Measurements from ENCODE around the gene PRKCA. TPM values are rescaled to one million over a fixed set of nuclear protein-coding genes. Genes with fewer than 3 reads are reported as not detected.

The PRKCA gene
- total and polyA plus RNA-seq, 10 of the 15 experiments (the other 5 are each of a cell fraction or from before 2014, with no cell fraction given), result 0.11 to 14.6 (median 0.72) TPM

DNA sequence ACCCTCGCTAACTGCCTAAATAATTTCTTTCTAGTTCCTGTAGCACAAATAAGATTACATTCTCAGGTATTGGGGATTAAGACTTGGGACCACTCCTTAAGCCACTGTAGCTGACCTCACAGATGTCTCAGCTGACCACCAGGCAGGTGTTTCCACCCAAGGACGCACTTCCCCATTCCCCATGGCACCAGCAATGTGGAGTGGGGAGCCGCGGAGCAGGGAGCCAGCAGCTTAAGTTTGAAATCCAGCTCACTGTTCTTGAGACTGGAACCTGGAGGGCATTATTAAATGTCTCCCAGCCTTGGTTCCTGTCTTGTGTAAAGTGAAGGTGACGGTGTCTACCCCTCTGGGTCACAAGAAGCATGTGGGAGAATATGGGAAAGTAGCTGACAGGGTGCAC lies 283.1 kb downstream of the PRKCA start:
- ATAC-seq, result no peak
- no peak overlapping the region for H3K4me3 ChIP-seq
- in situ Hi-C loops (cut with MboI) (no loop called here), intact Hi-C loops (cut with micrococcal nuclease; ENCODE audit: unreplicated experiment) (no loop called here)
- H3K27me3 ChIP-seq (replicated peaks in 1 of 2; ENCODE audit: control insufficient read depth in 2 of 2, insufficient read depth in 2 of 2, low read length in 1 of 2), result no peaks in the 10 kb centered on the region
- FAIRE-seq, result no peak
- WGBS (ENCODE audit: insufficient coverage, insufficient replicate concordance, low lambda C conversion rate, missing lambda C conversion rate), result 40% methylated on average over 5 of the region's 5 CpGs
- ChIA-PET CTCF (no interaction called here), RAD21 (ENCODE audit: unreplicated experiment) (no interaction called here), POLR2A (no interaction called here), SMC1A (ENCODE audit: uncharacterized antibody, unreplicated experiment) (no interaction called here)
- no peak overlapping the region for H3K9ac ChIP-seq (ENCODE audit: control insufficient read depth, insufficient read depth, low read length)
- no peaks in the 10 kb centered on the region for H4K20me1 ChIP-seq (ENCODE audit: control insufficient read depth, insufficient read depth)
- no peak overlapping the region for H3K4me2 ChIP-seq (ENCODE audit: control insufficient read depth, insufficient read depth)
- no peak overlapping the region for H2AFZ ChIP-seq (ENCODE audit: control insufficient read depth, low read depth, low read length)
- no peaks in the 10 kb centered on the region for H3K4me1 ChIP-seq (ENCODE audit: control insufficient read depth, insufficient read depth, low read length)
- DNase-seq (ENCODE audit: low read depth, low spot score), result no peak
- H3K27ac ChIP-seq (ENCODE audit: control insufficient read depth, insufficient read depth), result no peak overlapping the region
- no peaks in the 10 kb centered on the region for H3K79me2 ChIP-seq (ENCODE audit: control insufficient read depth, insufficient read depth, low read length)
- BruUV-seq (replicated peaks), result no TSS peak
- H3K9me3 ChIP-seq (replicated peaks; ENCODE audit: control insufficient read depth, insufficient read depth, low read length), result no peaks in the 10 kb centered on the region
- H3K36me3 ChIP-seq (ENCODE audit: control insufficient read depth in 2 of 2, insufficient read depth in 2 of 2, low read length in 1 of 2), result no peaks in the 10 kb centered on the region
- TF ChIP-seq NBN (IDR thresholded peaks at IDR 0.05), result no peak
- TF ChIP-seq, protein P1, sequence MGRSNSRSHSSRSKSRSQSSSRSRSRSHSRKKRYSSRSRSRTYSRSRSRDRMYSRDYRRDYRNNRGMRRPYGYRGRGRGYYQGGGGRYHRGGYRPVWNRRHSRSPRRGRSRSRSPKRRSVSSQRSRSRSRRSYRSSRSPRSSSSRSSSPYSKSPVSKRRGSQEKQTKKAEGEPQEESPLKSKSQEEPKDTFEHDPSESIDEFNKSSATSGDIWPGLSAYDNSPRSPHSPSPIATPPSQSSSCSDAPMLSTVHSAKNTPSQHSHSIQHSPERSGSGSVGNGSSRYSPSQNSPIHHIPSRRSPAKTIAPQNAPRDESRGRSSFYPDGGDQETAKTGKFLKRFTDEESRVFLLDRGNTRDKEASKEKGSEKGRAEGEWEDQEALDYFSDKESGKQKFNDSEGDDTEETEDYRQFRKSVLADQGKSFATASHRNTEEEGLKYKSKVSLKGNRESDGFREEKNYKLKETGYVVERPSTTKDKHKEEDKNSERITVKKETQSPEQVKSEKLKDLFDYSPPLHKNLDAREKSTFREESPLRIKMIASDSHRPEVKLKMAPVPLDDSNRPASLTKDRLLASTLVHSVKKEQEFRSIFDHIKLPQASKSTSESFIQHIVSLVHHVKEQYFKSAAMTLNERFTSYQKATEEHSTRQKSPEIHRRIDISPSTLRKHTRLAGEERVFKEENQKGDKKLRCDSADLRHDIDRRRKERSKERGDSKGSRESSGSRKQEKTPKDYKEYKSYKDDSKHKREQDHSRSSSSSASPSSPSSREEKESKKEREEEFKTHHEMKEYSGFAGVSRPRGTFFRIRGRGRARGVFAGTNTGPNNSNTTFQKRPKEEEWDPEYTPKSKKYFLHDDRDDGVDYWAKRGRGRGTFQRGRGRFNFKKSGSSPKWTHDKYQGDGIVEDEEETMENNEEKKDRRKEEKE (IDR thresholded peaks at IDR 0.05), result no peak
- TF ChIP-seq, protein P2, sequence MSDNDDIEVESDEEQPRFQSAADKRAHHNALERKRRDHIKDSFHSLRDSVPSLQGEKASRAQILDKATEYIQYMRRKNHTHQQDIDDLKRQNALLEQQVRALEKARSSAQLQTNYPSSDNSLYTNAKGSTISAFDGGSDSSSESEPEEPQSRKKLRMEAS (IDR thresholded peaks at IDR 0.05; ENCODE audit: low read depth, low read length), result no peak
- TF ChIP-seq RB1 (IDR thresholded peaks at IDR 0.05; ENCODE audit: borderline replicate concordance), result no peak
- TF ChIP-seq, protein P3, sequence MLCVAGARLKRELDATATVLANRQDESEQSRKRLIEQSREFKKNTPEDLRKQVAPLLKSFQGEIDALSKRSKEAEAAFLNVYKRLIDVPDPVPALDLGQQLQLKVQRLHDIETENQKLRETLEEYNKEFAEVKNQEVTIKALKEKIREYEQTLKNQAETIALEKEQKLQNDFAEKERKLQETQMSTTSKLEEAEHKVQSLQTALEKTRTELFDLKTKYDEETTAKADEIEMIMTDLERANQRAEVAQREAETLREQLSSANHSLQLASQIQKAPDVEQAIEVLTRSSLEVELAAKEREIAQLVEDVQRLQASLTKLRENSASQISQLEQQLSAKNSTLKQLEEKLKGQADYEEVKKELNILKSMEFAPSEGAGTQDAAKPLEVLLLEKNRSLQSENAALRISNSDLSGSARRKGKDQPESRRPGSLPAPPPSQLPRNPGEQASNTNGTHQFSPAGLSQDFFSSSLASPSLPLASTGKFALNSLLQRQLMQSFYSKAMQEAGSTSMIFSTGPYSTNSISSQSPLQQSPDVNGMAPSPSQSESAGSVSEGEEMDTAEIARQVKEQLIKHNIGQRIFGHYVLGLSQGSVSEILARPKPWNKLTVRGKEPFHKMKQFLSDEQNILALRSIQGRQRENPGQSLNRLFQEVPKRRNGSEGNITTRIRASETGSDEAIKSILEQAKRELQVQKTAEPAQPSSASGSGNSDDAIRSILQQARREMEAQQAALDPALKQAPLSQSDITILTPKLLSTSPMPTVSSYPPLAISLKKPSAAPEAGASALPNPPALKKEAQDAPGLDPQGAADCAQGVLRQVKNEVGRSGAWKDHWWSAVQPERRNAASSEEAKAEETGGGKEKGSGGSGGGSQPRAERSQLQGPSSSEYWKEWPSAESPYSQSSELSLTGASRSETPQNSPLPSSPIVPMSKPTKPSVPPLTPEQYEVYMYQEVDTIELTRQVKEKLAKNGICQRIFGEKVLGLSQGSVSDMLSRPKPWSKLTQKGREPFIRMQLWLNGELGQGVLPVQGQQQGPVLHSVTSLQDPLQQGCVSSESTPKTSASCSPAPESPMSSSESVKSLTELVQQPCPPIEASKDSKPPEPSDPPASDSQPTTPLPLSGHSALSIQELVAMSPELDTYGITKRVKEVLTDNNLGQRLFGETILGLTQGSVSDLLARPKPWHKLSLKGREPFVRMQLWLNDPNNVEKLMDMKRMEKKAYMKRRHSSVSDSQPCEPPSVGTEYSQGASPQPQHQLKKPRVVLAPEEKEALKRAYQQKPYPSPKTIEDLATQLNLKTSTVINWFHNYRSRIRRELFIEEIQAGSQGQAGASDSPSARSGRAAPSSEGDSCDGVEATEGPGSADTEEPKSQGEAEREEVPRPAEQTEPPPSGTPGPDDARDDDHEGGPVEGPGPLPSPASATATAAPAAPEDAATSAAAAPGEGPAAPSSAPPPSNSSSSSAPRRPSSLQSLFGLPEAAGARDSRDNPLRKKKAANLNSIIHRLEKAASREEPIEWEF (IDR thresholded peaks at IDR 0.05; ENCODE audit: insufficient replicate concordance, low read depth, low read length), result no peak
- no peak for TF ChIP-seq YY1 (IDR thresholded peaks at IDR 0.05; ENCODE audit: low read depth, low read length)
- TF ChIP-seq NR2C2 (IDR thresholded peaks at IDR 0.05; ENCODE audit: borderline replicate concordance, control insufficient read depth, insufficient read length, low read depth), result no peak
- TF ChIP-seq, protein P4, sequence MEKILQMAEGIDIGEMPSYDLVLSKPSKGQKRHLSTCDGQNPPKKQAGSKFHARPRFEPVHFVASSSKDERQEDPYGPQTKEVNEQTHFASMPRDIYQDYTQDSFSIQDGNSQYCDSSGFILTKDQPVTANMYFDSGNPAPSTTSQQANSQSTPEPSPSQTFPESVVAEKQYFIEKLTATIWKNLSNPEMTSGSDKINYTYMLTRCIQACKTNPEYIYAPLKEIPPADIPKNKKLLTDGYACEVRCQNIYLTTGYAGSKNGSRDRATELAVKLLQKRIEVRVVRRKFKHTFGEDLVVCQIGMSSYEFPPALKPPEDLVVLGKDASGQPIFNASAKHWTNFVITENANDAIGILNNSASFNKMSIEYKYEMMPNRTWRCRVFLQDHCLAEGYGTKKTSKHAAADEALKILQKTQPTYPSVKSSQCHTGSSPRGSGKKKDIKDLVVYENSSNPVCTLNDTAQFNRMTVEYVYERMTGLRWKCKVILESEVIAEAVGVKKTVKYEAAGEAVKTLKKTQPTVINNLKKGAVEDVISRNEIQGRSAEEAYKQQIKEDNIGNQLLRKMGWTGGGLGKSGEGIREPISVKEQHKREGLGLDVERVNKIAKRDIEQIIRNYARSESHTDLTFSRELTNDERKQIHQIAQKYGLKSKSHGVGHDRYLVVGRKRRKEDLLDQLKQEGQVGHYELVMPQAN (conservative IDR thresholded peaks at IDR 0.05), result no peak
- no peak for TF ChIP-seq TCF7 (IDR thresholded peaks at IDR 0.05; ENCODE audit: borderline replicate concordance)
- no peak for TF ChIP-seq ZNF24 (IDR thresholded peaks at IDR 0.05)

Data from GM12878 (cell line).